ENCODE data around the gene SMG6.
A peak's percentile ranks its signal among the peaks of the same experiment; 100 is the strongest.

SMG6 gene

DNA sequence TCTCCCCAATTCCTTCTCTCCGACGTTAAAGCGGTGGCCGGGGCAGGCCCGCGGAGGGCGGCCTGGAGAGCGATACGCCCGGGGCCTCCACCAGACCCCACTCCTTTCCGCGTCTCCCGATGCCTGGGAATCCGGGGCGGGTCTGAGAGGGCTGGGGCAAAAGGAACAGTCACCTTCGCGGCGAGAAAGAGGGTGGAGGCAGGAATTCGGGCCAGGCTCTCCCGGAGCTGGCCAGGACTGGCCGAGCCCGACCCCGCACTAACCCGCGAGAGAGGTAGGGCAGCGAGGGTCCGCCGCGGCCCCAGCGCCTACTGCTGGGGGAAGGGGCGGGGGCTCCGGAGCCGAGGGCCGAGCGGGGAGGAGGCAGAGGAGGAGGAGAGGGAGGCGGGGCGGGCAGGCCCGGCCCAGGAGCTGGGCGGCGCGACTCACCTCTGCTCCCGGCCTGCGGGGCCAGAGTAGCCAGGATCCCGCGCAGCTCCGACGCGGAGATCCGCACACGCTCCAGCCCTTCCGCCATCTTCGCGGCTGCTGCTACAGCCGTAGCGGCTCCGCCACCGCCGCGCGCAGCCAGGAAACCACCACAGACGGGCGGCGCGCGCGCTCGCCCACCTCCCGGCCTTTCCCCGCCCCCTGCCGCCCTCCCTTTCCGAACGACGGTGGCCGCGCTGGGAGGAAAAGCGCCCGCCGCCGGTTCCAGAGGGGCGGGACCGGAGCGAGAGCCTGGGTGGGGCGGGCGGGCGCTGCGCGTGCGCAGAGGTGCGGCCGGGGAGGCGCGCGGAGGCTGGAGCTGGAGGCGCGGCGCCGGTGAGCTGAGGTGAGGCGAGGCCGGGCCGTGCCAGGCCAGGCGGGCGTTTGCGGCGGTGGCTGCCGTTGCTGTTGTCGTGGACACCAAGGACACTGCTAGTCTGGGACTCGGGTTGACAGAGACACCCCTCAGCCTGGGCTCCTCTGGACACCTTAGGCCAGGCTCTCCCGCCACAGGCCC is at the start of gene SMG6, which contains the start of gene SRR:
SMG6 (minus strand) TSS at position 582 of the 985 bp plus-strand sequence; CDS start at position 517, 65 bp downstream.
SRR (plus strand) TSS at position 747 of the 985 bp plus-strand sequence. CDS start 11,611 bp downstream, outside the sequence.
- peak within 1 kb of the TSS; percentile 88 for H3K4me3 ChIP-seq (ENCODE audit: low read length)
- peak; percentile 37 for DNase-seq (ENCODE audit: low read depth)
- TF ChIP-seq, protein P1, sequence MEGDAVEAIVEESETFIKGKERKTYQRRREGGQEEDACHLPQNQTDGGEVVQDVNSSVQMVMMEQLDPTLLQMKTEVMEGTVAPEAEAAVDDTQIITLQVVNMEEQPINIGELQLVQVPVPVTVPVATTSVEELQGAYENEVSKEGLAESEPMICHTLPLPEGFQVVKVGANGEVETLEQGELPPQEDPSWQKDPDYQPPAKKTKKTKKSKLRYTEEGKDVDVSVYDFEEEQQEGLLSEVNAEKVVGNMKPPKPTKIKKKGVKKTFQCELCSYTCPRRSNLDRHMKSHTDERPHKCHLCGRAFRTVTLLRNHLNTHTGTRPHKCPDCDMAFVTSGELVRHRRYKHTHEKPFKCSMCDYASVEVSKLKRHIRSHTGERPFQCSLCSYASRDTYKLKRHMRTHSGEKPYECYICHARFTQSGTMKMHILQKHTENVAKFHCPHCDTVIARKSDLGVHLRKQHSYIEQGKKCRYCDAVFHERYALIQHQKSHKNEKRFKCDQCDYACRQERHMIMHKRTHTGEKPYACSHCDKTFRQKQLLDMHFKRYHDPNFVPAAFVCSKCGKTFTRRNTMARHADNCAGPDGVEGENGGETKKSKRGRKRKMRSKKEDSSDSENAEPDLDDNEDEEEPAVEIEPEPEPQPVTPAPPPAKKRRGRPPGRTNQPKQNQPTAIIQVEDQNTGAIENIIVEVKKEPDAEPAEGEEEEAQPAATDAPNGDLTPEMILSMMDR (conservative IDR thresholded peaks at IDR 0.05; ENCODE audit: low read depth, low read length): no peak

DNA sequence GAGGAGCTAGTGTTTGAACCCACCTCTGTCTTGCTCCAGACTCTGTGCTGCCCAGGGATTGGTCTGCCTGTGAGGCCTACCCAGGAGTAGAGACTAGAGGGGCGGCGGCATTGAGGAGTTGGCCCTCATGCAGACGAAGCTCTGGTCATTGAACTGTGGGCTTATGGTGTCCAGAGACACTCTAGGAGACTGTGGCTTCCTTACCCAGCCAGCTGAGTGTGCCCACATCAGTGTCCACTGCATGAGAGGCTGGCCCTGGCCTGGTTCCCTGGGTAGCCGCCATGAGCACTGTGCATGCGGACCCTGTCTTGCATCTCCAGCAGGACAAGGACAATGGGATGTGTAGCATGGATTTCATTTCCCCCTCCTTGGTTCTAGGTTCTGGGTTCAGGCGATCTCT is 47.7 kb upstream of the SMG6 start:
- TF ChIP-seq, protein P1 (conservative IDR thresholded peaks at IDR 0.05; ENCODE audit: low read depth, low read length): no peak
- H3K4me3 ChIP-seq (ENCODE audit: low read length): no peak overlapping the region
- DNase-seq (ENCODE audit: low read depth): no peak

DNA sequence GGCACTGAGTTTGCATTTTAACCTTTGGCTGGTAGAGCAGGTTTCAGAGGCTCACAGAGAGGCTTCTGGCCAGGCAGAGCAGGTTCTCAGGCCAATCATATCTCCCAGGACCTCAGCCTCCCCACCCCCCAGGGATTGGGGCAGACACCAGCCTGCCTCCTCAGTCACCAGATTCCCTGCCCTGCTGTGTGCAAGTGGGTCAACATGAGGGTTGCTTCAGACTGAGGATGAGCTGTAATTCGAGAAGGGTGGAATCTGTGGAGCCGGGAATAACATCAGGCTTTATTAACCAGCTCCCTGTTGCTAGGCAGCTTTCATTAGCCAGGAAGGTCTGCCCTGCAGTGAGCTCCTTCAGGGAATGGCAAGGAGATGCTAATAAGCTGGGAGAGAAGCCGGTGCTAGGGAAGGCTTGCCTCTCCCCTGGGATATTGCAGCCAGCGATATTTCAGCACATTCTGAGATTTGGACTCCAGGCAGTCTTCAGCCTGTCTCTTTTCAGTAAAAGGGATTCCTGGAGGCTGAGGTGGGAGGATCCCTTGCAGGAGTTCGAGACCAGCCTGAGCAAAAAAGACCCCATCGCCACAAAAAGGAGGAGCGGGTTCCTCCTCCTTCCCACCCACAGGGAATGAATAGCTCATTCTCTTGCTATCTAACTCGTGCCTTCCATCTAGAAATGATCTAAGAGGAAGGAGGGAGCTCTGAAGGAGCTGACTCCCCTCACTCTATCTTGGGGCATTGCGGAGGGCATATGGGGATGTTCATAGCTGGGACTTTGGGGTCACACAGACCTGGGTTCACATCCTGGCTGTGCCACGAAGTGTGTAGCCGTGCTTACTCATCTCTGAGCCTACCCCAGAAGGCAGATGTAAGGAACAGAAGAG is 44.5 kb upstream of the SMG6 start:
- DNase-seq (ENCODE audit: low read depth): peak; percentile 53
- H3K4me3 ChIP-seq (ENCODE audit: low read length): no peak overlapping the region
- TF ChIP-seq, protein P1 (conservative IDR thresholded peaks at IDR 0.05; ENCODE audit: low read depth, low read length): no peak

DNA sequence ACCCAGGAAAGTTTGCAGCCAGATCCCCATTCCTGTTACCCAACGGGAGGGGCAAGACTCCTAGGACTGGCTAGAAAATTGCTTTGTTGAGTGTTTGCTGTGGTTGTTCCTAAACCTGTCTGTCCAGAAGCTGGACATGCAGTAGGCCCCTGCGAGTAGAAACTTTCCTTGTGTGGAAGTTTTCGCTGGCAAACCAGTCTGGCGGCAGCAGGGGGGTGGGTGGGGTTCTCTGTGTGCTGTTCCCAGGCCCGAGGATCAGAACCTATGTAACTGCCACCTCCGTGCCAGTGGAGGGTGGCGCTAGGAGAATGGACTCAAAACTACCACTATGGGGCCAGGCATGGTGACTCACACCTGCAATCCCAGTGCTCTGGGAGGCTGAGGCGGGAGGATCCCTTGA is 42.9 kb upstream of the SMG6 start:
- H3K4me3 ChIP-seq (ENCODE audit: low read length): no peak overlapping the region
- DNase-seq (ENCODE audit: low read depth): no peak
- TF ChIP-seq, protein P1 (conservative IDR thresholded peaks at IDR 0.05; ENCODE audit: low read depth, low read length): no peak

DNA sequence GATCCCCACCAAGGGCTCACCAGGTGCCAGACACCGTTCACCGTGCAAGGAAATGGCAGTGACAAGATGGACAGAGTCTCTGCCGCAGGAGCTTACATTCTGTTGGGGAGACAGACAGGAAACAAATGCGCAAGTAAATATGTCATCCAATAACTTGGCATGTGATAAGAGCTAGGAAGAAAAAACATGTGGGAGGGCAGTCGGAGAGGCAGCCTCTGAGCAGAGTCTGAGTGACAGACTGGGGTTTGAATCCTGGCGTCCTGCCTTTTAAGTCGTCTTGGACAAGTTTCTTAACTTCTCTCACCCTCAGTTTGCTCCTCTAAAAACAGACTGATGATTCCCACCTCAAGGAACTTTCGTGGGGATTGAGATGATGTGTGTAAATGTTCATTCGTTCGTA is 40.9 kb upstream of the SMG6 start:
- TF ChIP-seq, protein P1 (conservative IDR thresholded peaks at IDR 0.05; ENCODE audit: low read depth, low read length): no peak
- no peak overlapping the region for H3K4me3 ChIP-seq (ENCODE audit: low read length)

DNA sequence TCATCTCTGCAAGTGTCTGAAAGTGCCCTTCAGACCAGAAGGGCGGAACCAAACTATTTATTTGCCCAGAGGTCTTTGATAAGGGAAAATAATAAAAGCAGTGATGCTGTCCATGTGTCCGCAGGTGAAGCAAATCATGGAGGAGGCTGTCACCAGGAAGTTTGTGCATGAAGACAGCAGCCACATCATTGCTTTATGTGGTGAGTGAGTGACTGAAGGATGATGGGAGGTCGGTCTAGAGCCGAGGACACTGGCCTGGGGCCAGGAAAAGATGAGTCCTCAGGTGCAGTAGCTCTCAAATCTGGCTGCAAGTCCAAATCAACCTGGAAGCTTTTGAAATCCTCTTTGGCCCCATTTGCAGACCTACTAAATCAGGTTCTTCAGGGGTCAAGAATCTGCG is 39.8 kb upstream of the SMG6 start:
- DNase-seq (ENCODE audit: low read depth): no peak
- TF ChIP-seq, protein P1 (conservative IDR thresholded peaks at IDR 0.05; ENCODE audit: low read depth, low read length): no peak
- no peak overlapping the region for H3K4me3 ChIP-seq (ENCODE audit: low read length)

More for the DNA sequence above, 40.9 kb upstream of the SMG6 start:
- no peak for DNase-seq (ENCODE audit: low read depth)

Measured in retinal pigment epithelial cell (primary cell).